Measurements from ENCODE around the gene CACNA1F. TPM values are rescaled to one million over a fixed set of nuclear protein-coding genes. Genes with fewer than 3 reads are reported as not detected.

Gene CACNA1F
- total RNA-seq, 8 experiments from 2014 or later = 0.28 to 0.41 TPM; not detected in 6

DNA sequence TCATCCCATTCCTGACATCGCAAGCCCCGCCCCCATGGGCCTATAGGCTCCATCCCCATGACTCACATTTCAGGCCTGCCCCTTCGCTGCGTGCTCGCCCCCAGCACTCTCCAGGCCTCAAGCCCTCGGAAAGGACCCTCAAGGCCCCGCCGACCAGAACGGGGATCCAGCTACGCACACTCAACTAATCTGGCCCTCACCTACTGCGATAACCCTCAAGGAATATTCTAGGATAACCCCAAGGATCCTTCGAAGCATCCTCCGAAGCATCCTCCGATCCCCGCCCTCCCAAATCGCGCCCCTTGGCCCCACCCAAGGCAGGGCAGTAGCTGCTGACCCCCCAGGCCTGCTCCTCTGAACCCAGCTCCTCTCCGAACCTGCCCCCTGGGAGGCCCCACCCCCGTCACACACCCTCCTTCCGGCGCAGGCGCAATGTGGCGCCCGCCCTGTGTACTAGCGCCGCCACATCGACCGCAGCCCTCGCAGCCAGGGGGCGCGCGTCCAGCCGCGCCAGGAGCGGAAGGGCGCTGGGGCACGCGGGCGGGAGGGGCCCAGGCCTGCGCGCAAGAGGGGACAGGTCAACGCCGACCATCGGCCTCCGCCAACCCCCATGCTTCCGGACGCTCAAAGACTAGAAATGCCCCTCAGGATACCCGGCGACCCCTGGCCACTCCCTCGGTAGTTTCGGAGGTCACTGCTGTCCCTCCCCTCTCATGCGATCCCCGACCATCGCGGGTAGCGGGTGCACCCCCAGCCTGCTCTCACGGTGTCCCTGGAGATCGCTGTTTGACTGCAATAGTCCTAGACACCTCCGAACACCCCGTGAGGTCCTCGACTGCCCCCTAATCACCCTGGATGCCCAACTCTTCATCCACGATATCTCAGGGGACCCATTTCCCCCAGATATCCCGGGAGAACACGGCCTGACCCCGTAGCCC is 77.0 kb downstream of the CACNA1F start:
- Histone ChIP-seq H3K4me1 (replicated peaks in 1 of 2) (peaks cover 0 to 3% of the 10 kb centered on the region in 2 donors), H3K4me3 (peak overlapping the region; percentile 54 to 78 (median 59)), H3K27ac (peak overlapping the region; percentile 96 to 100)
- in situ Hi-C loops (cut with MboI; ENCODE audit: low pct_unique_long_range_greater_than_20kb in 2 of 9, low sequenced_read_pairs in 9 of 9, unreplicated experiment in 9 of 9) = no loop called here
- WGBS, 10 experiments = 60% methylated on average over 4 of the region's 65 CpGs; no CpG with 5 or more reads in 9 of the 10 experiments
- ATAC-seq (replicated peaks in 6 of 8) = peak; percentile 88 to 93 (median 91)

GRCh38 chrX:49155243-49155899 is 77.8 kb downstream of the CACNA1F start:
- whole genome bisulfite sequencing, 10 experiments = 0 to 10% (median 7%) methylated on average over 2 to 4 of the region's 18 CpGs; no CpG with 5 or more reads in 7 of the 10 experiments
- peaks cover 0 to 3% of the 10 kb centered on the region in 2 donors for H3K4me1 ChIP-seq (replicated peaks in 1 of 2)
- H3K27ac ChIP-seq = peak overlapping the region; percentile 96 to 100
- peak overlapping the region; percentile 54 to 78 (median 59) for H3K4me3 ChIP-seq
- ATAC-seq (replicated peaks in 6 of 8) = peak; percentile 20 to 53 (median 26)
- in situ Hi-C loops (cut with MboI; ENCODE audit: low pct_unique_long_range_greater_than_20kb in 2 of 9, low sequenced_read_pairs in 9 of 9, unreplicated experiment in 9 of 9) = no loop called here

Other genes with a start within 250 kb of the CACNA1F start
- 10 to 100 TPM; 24.2 to 69.0 (median 44.8) TPM for gene GRIPAP1, start 231.1 kb downstream of the CACNA1F start, total RNA-seq
- 10 to 100 TPM in 7 of 8 experiments, 1 to 10 TPM in 1; 9.7 to 43.2 (median 24.4) TPM for gene TFE3, start 190.0 kb downstream of the CACNA1F start, total RNA-seq
- gene CCDC120, start 174.3 kb downstream of the CACNA1F start, total RNA-seq = 1 to 10 TPM in 7 of 8 experiments, under 1 TPM in 1; 0.15 to 5.7 (median 3.9) TPM
- 10 to 100 TPM in 7 of 8 experiments, 1 to 10 TPM in 1; 9.9 to 29.1 (median 14.2) TPM for gene PRAF2, start 159.3 kb downstream of the CACNA1F start, total RNA-seq
- gene WDR45, start 153.5 kb downstream of the CACNA1F start, total RNA-seq = 10 to 100 TPM; 20.7 to 97.3 (median 44.5) TPM
- gene GPKOW, start 109.6 kb downstream of the CACNA1F start, total RNA-seq = 10 to 100 TPM; 16.3 to 29.8 (median 20.1) TPM
- 1 to 10 TPM in 6 of 8 experiments, under 1 TPM in 2; 0.57 to 2.7 (median 1.4) TPM for gene MAGIX, start 70.6 kb downstream of the CACNA1F start, total RNA-seq
- gene PLP2, start 61.4 kb downstream of the CACNA1F start, total RNA-seq = 10 to 100 TPM in 3 of 8 experiments, 1 to 10 TPM in 5; 1.2 to 21.9 (median 6.0) TPM
- gene PRICKLE3, start 47.0 kb downstream of the CACNA1F start, total RNA-seq = 10 to 100 TPM in 2 of 8 experiments, 1 to 10 TPM in 2, under 1 TPM in 4; 0.33 to 11.8 (median 1.1) TPM
- 100 to 1,000 TPM in 1 of 8 experiments, 10 to 100 TPM in 4, 1 to 10 TPM in 2, under 1 TPM in 1; 0.92 to 144 (median 71.8) TPM for gene SYP, start 33.1 kb downstream of the CACNA1F start, total RNA-seq
- gene CCDC22, start 2.1 kb upstream of the CACNA1F start, total RNA-seq = 10 to 100 TPM in 1 of 8 experiments, 1 to 10 TPM in 7; 7.2 to 10.6 (median 9.3) TPM
- under 1 TPM; 0.11 to 0.84 (median 0.26) TPM for gene FOXP3, start 31.4 kb upstream of the CACNA1F start, total RNA-seq
- 10 to 100 TPM in 5 of 8 experiments, 1 to 10 TPM in 3; 3.8 to 16.1 (median 11.2) TPM for gene PPP1R3F, start 36.5 kb upstream of the CACNA1F start, total RNA-seq
- not detected for gene GAGE10, start 70.3 kb upstream of the CACNA1F start, total RNA-seq
- gene GAGE12J, start 88.7 kb upstream of the CACNA1F start, total RNA-seq = not detected
- not detected for gene GAGE13, start 98.2 kb upstream of the CACNA1F start, total RNA-seq

Measured in motor neuron (in vitro differentiated cells).